Thyroid gland (tissue), 4 donors: ENCODE results near the gene TAS2R20. TPM values are rescaled to one million over a fixed set of nuclear protein-coding genes. Genes with fewer than 3 reads are reported as not detected.

Experiments
- DNase-seq, 2 donors: peaks; one replicate each; pipeline ENCODE4 v3.0.0-alpha.2; 2019
- H3K27ac ChIP-seq, 3 donors: fragments of 200-600 bp; sonication (generic); 1 replicate in 2 of 3; 2 replicates in 1 of 3; pipeline ENCODE4 v1.5.1; 2016 to 2019; ENCODE audit warnings: mild to moderate bottlenecking in 1 of 3, moderate library complexity in 1 of 3
- H3K27me3 ChIP-seq: fragments of 200-600 bp; sonication (generic); one replicate; pipeline ENCODE4 v1.5.1; 2019
- H3K36me3 ChIP-seq, 2 donors: fragments of 200-600 bp; sonication (generic); one replicate each; pipeline ENCODE4 v1.5.1; 2016 to 2019
- H3K4me1 ChIP-seq, 2 donors: fragments of 200-600 bp; sonication (generic); one replicate each; pipeline ENCODE4 v1.5.1; 2017 to 2019
- H3K4me3 ChIP-seq, 3 donors: fragments of 200-600 bp; sonication (generic); replicated peaks in 1 of 3; 1 replicate in 2 of 3; 2 replicates in 1 of 3; pipeline ENCODE4 v1.5.1; 2016; ENCODE audit warnings: mild to moderate bottlenecking in 1 of 3
- H3K9me3 ChIP-seq: fragments of 200-600 bp; sonication (generic); one replicate; pipeline ENCODE4 v1.5.1; 2017
- CTCF ChIP-seq, 6 experiments: fragments of 200-600 bp in 3 of 6; fragments of 450-650 bp in 3 of 6; sonication (generic) in 3 of 6; IDR thresholded peaks; one replicate each; pipeline ENCODE4 v1.5.1; 2016 to 2019; ENCODE audit warnings: antibody characterized with exemption in 6 of 6, mild to moderate bottlenecking in 2 of 6, inconsistent platforms in 1 of 6, moderate library complexity in 1 of 6
- POLR2A ChIP-seq, 2 donors: fragments of 450-650 bp; IDR thresholded peaks; one replicate each; pipeline ENCODE4 v1.6.1; 2017; ENCODE audit warnings: antibody characterized with exemption in 2 of 2, mild to moderate bottlenecking in 2 of 2, moderate library complexity in 1 of 2
- WGBS, 2 donors: methylation state at CpG; one replicate each; pipeline ENCODE4 v1.1.5; 2017; 5-methylcytosine and 5-hydroxymethylcytosine counted together
- intact Hi-C: fragments of 100-400 bp; cut with DNase I; formaldehyde crosslinking; loops from one replicate; pipeline ENCODE4 v1.15.1; 2023
- total RNA-seq, 4 donors: library from RNA; depleted of rRNA; stranded (reverse); fragments of >200 nt; gene quantifications; one replicate each; pipeline ENCODE4 v1.2.3, GENCODE V29; 2016

The TAS2R20 gene
- total RNA-seq, 4 donors from 2014 or later, result 6.2 to 9.8 (median 7.1) TPM

GRCh38 chr12:10952645-10953044, 45.5 kb downstream of the TAS2R20 start:
- H3K27me3 ChIP-seq, result no peaks in the 10 kb centered on the region
- no peak overlapping the region for H3K27ac ChIP-seq
- no peak for DNase-seq
- no peaks in the 10 kb centered on the region for H3K36me3 ChIP-seq
- H3K4me3 ChIP-seq, result no peak overlapping the region
- intact Hi-C loops, result no loop called here
- WGBS, 2 donors, result 91 to 94% methylated on average over 4 of the region's 4 CpGs
- no peaks in the 10 kb centered on the region for H3K4me1 ChIP-seq
- no peaks in the 10 kb centered on the region for H3K9me3 ChIP-seq
- TF ChIP-seq CTCF (IDR thresholded peaks at IDR 0.05) (no peak), POLR2A (IDR thresholded peaks at IDR 0.05) (no peak)

Other genes with a start within 250 kb of the TAS2R20 start
- gene TAS2R7, start 195.7 kb downstream of the TAS2R20 start, total RNA-seq, result 1 to 10 TPM in 1 of 4 donors, not detected in 3; 1.1 TPM
- gene TAS2R8, start 191.0 kb downstream of the TAS2R20 start, total RNA-seq, result under 1 TPM in 1 of 4 donors, not detected in 3; 0.49 TPM
- gene TAS2R9, start 188.1 kb downstream of the TAS2R20 start, total RNA-seq, result not detected
- 1 to 10 TPM; 1.6 to 2.8 (median 2.1) TPM for gene TAS2R10, start 171.9 kb downstream of the TAS2R20 start, total RNA-seq
- 1 to 10 TPM; 4.3 to 8.7 (median 7.8) TPM for gene PRR4, start 148.8 kb downstream of the TAS2R20 start, total RNA-seq
- 10 to 100 TPM; 35.5 to 78.8 (median 62.1) TPM for gene PRH1, start 114.0 kb downstream of the TAS2R20 start, total RNA-seq
- gene TAS2R13, start 88.7 kb downstream of the TAS2R20 start, total RNA-seq, result 10 to 100 TPM in 1 of 4 donors, 1 to 10 TPM in 3; 4.3 to 15.6 (median 7.4) TPM
- not detected for gene PRH2, start 69.1 kb downstream of the TAS2R20 start, total RNA-seq
- 10 to 100 TPM in 3 of 4 donors, 1 to 10 TPM in 1; 6.8 to 26.0 (median 10.3) TPM for gene TAS2R14, start 59.0 kb downstream of the TAS2R20 start, total RNA-seq
- gene TAS2R50, start 11.4 kb downstream of the TAS2R20 start, total RNA-seq, result 10 to 100 TPM in 2 of 4 donors, 1 to 10 TPM in 2; 3.9 to 18.4 (median 7.1) TPM
- 10 to 100 TPM in 2 of 4 donors, 1 to 10 TPM in 2; 7.0 to 12.0 (median 10.0) TPM for gene TAS2R19, start 24.3 kb upstream of the TAS2R20 start, total RNA-seq
- 10 to 100 TPM in 3 of 4 donors, 1 to 10 TPM in 1; 4.9 to 30.5 (median 11.9) TPM for gene TAS2R31, start 33.1 kb upstream of the TAS2R20 start, total RNA-seq
- gene TAS2R46, start 64.0 kb upstream of the TAS2R20 start, total RNA-seq, result 1 to 10 TPM; 2.5 to 5.1 (median 4.5) TPM
- gene TAS2R43, start 94.0 kb upstream of the TAS2R20 start, total RNA-seq, result 10 to 100 TPM in 2 of 4 donors, 1 to 10 TPM in 2; 2.6 to 26.2 (median 9.8) TPM
- gene TAS2R30, start 136.3 kb upstream of the TAS2R20 start, total RNA-seq, result 10 to 100 TPM; 10.4 to 26.2 (median 17.9) TPM
- gene SMIM10L1, start 172.9 kb upstream of the TAS2R20 start, total RNA-seq, result 10 to 100 TPM in 2 of 4 donors, 1 to 10 TPM in 2; 8.0 to 14.0 (median 9.6) TPM
- not detected for gene TAS2R42, start 188.6 kb upstream of the TAS2R20 start, total RNA-seq